ENCODE measurements around the gene RXRB.
A peak's percentile ranks its signal among the peaks of the same experiment; 100 is the strongest.
"Not testable (repeated sequence)": the region's sequence is repeated elsewhere in the genome, so short reads cannot be mapped to it uniquely, and the experiment has no call there.

RXRB gene

DNA sequence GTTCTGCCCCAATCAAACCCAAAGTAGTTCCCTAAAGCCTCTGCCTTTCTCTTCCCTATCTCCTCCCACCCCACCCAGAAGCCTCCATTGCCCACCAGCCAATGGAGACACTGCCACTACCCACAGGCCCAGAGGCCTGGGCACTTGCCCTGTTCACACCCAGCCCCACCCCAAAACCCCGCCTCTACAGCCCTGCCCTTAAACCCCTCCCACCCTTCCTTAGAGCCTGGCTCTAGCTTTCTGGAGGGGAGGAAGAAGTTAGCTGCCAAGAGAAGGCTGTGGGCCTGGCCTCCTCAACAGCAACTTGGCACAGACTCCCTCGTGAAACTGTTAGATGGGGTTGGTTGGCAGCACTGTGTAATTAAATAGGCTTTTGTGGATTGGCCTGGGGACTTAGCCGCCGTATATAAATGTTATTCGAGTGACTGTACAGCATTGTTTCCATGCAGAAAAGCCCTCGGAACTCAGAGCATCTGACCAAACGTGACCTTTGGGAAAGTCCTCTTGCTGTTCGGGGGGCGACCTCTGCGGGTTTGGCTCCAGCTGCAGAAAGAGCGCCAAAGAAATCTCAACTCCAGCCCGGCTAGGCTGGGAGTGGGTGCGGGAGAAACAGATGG lies 39.6 kb downstream of the RXRB start:
- H3K27ac Mint-ChIP-seq, result no peak overlapping the region
- peak overlapping the region; percentile 79 for H3K4me3 Mint-ChIP-seq
- no peaks in the 10 kb centered on the region for H3K36me3 Mint-ChIP-seq (ENCODE audit: low read depth)
- peaks cover 13% of the 10 kb centered on the region for H3K4me1 Mint-ChIP-seq (ENCODE audit: low read depth)
- H3K27me3 Mint-ChIP-seq, result peaks cover 2% of the 10 kb centered on the region
- no peak for DNase-seq
- no peaks in the 10 kb centered on the region for H3K9me3 Mint-ChIP-seq

DNA sequence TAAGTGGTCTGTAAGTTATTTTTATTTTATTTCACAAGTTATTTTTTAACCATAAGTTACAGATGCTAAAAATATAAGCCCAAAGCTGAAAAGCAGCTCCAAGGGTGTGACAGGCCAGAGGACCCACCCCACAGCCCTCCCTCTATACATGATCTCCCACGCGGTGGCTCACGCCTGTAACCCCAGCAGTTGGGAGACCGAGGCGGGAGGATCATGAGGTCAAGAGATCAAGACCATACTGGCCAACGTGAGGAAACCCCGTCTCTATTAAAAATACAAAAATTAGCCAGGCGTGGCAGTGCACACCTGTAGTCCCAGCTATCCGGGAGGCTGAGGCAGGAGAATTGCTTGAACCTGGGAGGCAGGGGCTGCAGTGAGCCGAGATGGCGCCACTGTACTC lies 40.4 kb downstream of the RXRB start:
- no peak for DNase-seq
- Mint-ChIP-seq H3K4me1 (ENCODE audit: low read depth) (peaks cover 13% of the 10 kb centered on the region), H3K9me3 (no peaks in the 10 kb centered on the region), H3K4me3 (no peak overlapping the region), H3K36me3 (ENCODE audit: low read depth) (no peaks in the 10 kb centered on the region), H3K27me3 (peaks cover 2% of the 10 kb centered on the region), H3K27ac (no peak overlapping the region)

DNA sequence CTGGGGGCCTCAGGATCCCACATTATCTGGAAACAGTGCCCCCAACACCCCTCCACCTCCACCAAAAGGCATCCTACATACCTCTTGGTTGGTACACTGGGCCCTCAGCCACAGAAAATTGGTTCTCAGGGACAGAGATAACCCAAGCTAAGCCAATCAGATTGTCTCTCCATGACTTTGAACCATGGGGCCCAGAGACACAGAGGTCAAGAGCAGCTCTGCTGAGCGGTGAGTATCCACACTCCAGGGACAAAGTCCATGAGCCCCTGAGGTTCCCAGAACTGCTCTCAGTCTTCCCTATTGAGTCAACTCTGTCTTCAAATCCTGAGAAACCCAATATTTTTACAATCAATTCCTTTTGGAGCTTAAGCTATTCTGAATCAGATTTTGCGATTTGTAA lies 43.5 kb downstream of the RXRB start:
- DNase-seq, result no peak
- H3K4me1 Mint-ChIP-seq (ENCODE audit: low read depth), result peaks cover 11% of the 10 kb centered on the region
- peaks cover 5% of the 10 kb centered on the region for H3K27me3 Mint-ChIP-seq
- no peak overlapping the region for H3K27ac Mint-ChIP-seq
- no peak overlapping the region for H3K4me3 Mint-ChIP-seq
- peaks cover 6% of the 10 kb centered on the region for H3K9me3 Mint-ChIP-seq
- no peaks in the 10 kb centered on the region for H3K36me3 Mint-ChIP-seq (ENCODE audit: low read depth)

DNA sequence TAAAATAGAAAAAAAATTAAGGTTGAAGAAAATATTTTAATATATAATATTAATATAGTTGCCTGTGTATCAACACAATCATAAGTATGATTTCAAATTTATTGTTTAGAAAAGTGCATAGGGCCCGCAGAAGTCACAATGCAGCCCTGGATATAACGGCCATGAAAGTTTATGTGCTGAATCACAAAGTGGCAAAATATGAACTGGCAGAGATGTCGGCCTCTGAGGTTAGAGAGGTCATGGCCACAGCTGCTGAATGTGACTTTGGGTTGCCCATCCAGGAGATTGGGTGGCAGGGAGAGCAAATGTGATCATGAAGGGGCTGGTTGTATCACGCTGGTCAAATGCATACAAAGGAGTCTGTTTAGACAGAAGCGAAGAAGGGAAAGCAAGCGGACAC lies 43.9 kb downstream of the RXRB start:
- peaks cover 9% of the 10 kb centered on the region for H3K9me3 Mint-ChIP-seq
- H3K36me3 Mint-ChIP-seq (ENCODE audit: low read depth), result no peaks in the 10 kb centered on the region
- no peak overlapping the region for H3K27ac Mint-ChIP-seq
- H3K27me3 Mint-ChIP-seq, result peaks cover 5% of the 10 kb centered on the region
- H3K4me1 Mint-ChIP-seq (ENCODE audit: low read depth), result peaks cover 7% of the 10 kb centered on the region
- H3K4me3 Mint-ChIP-seq, result no peak overlapping the region
- DNase-seq, result no peak

DNA sequence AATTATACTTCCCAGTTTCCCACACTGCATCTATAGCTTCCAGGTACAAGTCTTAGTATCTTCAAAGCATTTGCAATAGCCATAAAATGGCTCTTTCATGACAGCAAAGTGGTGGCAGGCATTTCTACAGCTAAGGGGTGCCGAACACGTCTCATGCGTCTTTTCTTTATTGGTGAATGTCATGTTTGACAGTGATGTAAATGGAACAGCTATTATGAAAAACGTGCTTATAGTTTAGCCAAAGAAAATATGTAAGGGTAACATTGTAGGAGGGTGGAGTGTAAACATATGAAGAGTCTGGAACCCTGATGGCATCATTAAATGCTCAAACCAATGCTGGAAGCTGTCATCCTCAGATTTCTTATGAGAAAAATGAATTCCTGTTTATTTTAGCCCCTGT lies 46.1 kb downstream of the RXRB start:
- DNase-seq, result no peak
- Mint-ChIP-seq H3K9me3 (peaks cover 9% of the 10 kb centered on the region), H3K4me3 (no peak overlapping the region), H3K27ac (no peak overlapping the region), H3K36me3 (ENCODE audit: low read depth) (no peaks in the 10 kb centered on the region), H3K4me1 (ENCODE audit: low read depth) (no peaks in the 10 kb centered on the region), H3K27me3 (peaks cover 13% of the 10 kb centered on the region)

DNA sequence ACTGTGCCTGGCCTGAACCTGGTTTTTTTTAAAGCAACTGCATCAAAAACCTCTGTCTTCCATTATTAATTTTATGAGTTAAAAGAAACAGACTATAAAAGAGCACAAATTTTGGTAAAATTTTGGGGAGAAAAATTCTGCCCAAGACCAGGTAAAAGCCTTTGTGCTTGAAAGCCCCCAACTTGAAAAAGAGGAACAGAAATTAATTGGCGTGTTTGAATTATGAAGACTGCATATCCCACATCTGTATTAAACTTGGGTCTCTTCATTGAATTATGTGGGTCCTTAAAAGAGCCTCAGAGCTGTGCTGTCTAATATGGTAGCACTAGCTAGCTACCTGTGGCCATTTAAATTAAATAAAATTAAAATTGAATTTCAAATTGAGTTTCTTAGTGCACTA lies 49.4 kb downstream of the RXRB start:
- Mint-ChIP-seq H3K27me3 (peaks cover 25% of the 10 kb centered on the region), H3K27ac (no peak overlapping the region), H3K4me1 (ENCODE audit: low read depth) (no peaks in the 10 kb centered on the region), H3K4me3 (no peak overlapping the region), H3K36me3 (ENCODE audit: low read depth) (no peaks in the 10 kb centered on the region), H3K9me3 (peaks cover 9% of the 10 kb centered on the region)
- DNase-seq, result no peak

DNA sequence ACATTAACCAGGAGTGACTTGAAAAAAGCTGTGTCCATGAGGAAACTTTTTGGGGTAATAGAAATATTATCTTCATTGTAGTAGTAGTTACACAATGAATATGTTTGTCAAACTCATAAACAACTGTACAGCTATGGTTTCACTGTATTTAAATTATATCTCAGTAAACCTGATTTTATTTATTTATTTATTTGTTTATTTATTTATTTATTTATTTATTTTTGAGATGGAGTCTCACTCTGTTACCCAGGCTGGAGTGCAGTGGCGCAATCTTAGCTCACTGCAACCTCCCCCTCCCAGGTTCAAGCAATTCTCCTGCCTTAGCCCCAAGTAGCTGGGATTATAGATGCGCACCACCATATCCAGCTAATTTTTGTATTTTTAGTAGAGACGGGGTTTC lies 49.9 kb downstream of the RXRB start:
- H3K36me3 Mint-ChIP-seq (ENCODE audit: low read depth); H3K4me1 Mint-ChIP-seq (ENCODE audit: low read depth); H3K27ac Mint-ChIP-seq; H3K9me3 Mint-ChIP-seq; H3K4me3 Mint-ChIP-seq; DNase-seq: not testable (repeated sequence)
- peaks cover 25% of the 10 kb centered on the region for H3K27me3 Mint-ChIP-seq

DNA sequence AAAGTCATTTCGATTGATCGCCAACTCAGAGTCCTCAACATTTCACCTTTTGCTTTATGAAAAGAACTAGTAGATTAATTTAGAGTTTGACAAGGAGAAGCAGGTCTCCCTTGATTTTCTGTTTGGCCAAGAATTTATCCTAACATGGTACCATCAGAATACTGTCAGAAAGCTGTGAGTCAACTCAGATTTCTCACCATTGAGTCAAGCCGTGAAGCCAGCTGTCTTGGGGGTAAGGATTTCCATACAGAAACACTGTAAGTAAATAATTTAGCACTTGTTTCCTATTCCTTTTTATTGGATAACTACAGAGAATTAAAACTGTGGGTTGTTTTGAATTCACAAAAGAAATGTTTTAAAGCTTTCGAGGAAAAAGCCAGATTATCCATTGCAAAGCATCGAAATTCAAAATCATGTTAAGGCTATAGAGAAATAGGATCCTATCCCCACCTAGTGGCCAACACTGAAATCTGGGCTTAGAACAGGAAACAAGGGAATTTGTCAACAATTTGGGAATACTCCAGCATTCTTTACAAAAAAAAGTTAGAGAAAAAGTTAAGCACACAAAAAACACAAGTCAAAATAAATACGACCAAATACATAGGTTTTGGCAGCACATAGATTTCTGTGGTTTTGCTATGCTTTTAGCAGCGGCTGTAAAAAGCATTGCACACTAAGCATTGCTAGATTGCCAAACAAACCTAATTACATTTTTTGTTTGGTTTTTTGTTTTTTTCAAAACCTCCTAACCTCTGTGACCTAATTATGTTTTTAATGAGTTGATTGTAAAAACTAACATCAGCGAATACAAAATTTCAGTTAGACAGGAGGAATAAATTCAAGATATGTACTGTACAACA lies 52.4 kb downstream of the RXRB start:
- H3K27me3 Mint-ChIP-seq, result peaks cover 35% of the 10 kb centered on the region
- peaks cover 9% of the 10 kb centered on the region for H3K9me3 Mint-ChIP-seq
- no peak for DNase-seq
- no peaks in the 10 kb centered on the region for H3K4me1 Mint-ChIP-seq (ENCODE audit: low read depth)
- H3K36me3 Mint-ChIP-seq (ENCODE audit: low read depth), result no peaks in the 10 kb centered on the region
- H3K4me3 Mint-ChIP-seq, result no peak overlapping the region
- H3K27ac Mint-ChIP-seq, result no peak overlapping the region

DNA sequence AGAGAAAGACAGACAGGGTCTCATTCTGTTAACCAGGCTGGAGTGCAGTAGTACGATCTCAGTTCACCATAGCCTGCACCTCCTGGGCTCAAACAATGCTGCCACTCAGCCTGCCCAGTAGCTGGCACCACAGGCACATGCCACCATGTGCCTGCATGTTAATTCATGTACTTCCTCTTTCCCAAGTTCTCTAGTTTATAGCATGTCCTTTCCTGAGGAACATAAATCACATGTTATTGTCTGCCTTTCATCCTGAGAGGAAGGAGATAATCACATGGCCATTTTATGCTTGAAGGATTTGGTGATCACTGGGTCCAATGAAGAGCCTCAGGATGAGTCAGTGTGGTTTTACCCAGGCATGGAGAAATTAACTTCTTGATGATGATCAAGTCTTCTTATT lies 56.1 kb downstream of the RXRB start:
- H3K27me3 Mint-ChIP-seq, result peaks cover 44% of the 10 kb centered on the region
- no peaks in the 10 kb centered on the region for H3K9me3 Mint-ChIP-seq
- no peak for DNase-seq
- no peak overlapping the region for H3K27ac Mint-ChIP-seq
- H3K36me3 Mint-ChIP-seq (ENCODE audit: low read depth), result no peaks in the 10 kb centered on the region
- no peaks in the 10 kb centered on the region for H3K4me1 Mint-ChIP-seq (ENCODE audit: low read depth)
- H3K4me3 Mint-ChIP-seq, result no peak overlapping the region

Measured in activated T-cell treated with anti-CD3 and anti-CD28 coated beads, Interleukin-2, amount 50 U/mL, for 24 hours (primary cell).